Measurements from ENCODE around the gene DEPP1. TPM values are rescaled to one million over a fixed set of nuclear protein-coding genes. Genes with fewer than 3 reads are reported as not detected.

DEPP1 gene
- total and polyA plus RNA-seq, 4 donors = 10.7 to 79.3 (median 33.5) TPM

GRCh38 chr10:44995581-44995913 is 16.9 kb upstream of the DEPP1 start:
- WGBS = 25% methylated on average over 4 of the region's 4 CpGs
- Histone ChIP-seq H3K27me3 (ENCODE audit: control insufficient read depth in 4 of 4, insufficient read depth in 4 of 4, low read length in 3 of 4) (no peaks in the 10 kb centered on the region), H3K4me3 (ENCODE audit: low read depth in 1 of 3, low read length in 3 of 3) (no peak overlapping the region), H3K9ac (ENCODE audit: low read depth in 1 of 2, low read length in 2 of 2) (peak overlapping the region in 1 of 2 donors; percentile 29), H3K4me1 (ENCODE audit: control insufficient read depth in 4 of 4, insufficient read depth in 4 of 4, low read length in 3 of 4) (peaks cover 42 to 88% (median 67%) of the 10 kb centered on the region in 4 donors), H3K36me3 (ENCODE audit: control insufficient read depth in 4 of 4, insufficient read depth in 3 of 4, low read depth in 1 of 4, low read length in 3 of 4) (no peaks in the 10 kb centered on the region), H3K27ac (ENCODE audit: low read depth in 1 of 2, low read length in 2 of 2) (peak overlapping the region; percentile 65 to 94), H3K9me3 (ENCODE audit: control insufficient read depth in 4 of 4, low read length in 3 of 4) (no peaks in the 10 kb centered on the region)
- TF ChIP-seq HNF4G (IDR thresholded peaks at IDR 0.05) (no peak), ZBTB33 (IDR thresholded peaks at IDR 0.05) (no peak), MAX (IDR thresholded peaks at IDR 0.05) (no peak), HNF4A (conservative IDR thresholded peaks at IDR 0.05) (no peak), CTCF (IDR thresholded peaks at IDR 0.05; ENCODE audit: low read depth, low read length, missing input control) (no peak), JUND (IDR thresholded peaks at IDR 0.05) (no peak)
- no peak for DNase-seq (ENCODE audit: low spot score)

- Histone ChIP-seq H3K9me3 (ENCODE audit: control insufficient read depth in 4 of 4, low read length in 3 of 4) (no peaks in the 10 kb centered on the region), H3K4me1 (ENCODE audit: control insufficient read depth in 4 of 4, insufficient read depth in 4 of 4, low read length in 3 of 4) (peaks cover 46 to 91% (median 70%) of the 10 kb centered on the region in 4 donors), H3K27ac (ENCODE audit: low read depth in 1 of 2, low read length in 2 of 2) (peak overlapping the region; percentile 65 to 94), H3K36me3 (ENCODE audit: control insufficient read depth in 4 of 4, insufficient read depth in 3 of 4, low read depth in 1 of 4, low read length in 3 of 4) (no peaks in the 10 kb centered on the region), H3K27me3 (ENCODE audit: control insufficient read depth in 4 of 4, insufficient read depth in 4 of 4, low read length in 3 of 4) (no peaks in the 10 kb centered on the region), H3K9ac (ENCODE audit: low read depth in 1 of 2, low read length in 2 of 2) (peak overlapping the region in 1 of 2 donors; percentile 29), H3K4me3 (ENCODE audit: low read depth in 1 of 3, low read length in 3 of 3) (no peak overlapping the region)
- DNase-seq (ENCODE audit: low spot score) = no peak
- TF ChIP-seq ATF3 (IDR thresholded peaks at IDR 0.05) (no peak), RAD21 (IDR thresholded peaks at IDR 0.05) (no peak), YY1 (IDR thresholded peaks at IDR 0.05) (no peak), GABPA (IDR thresholded peaks at IDR 0.05 in 1 of 2, conservative IDR thresholded peaks at IDR 0.05 in 1 of 2) (no peak)
- WGBS = 73% methylated on average over 9 of the region's 9 CpGs
These were observed 16.3 kb upstream of the DEPP1 start for GRCh38 chr10:44994752-44995530.

- Histone ChIP-seq H3K27ac (ENCODE audit: low read depth in 1 of 2, low read length in 2 of 2) (peak overlapping the region in 1 of 2 donors; percentile 65), H3K9ac (ENCODE audit: low read depth in 1 of 2, low read length in 2 of 2) (no peak overlapping the region), H3K27me3 (ENCODE audit: control insufficient read depth in 4 of 4, insufficient read depth in 4 of 4, low read length in 3 of 4) (no peaks in the 10 kb centered on the region), H3K9me3 (ENCODE audit: control insufficient read depth in 4 of 4, low read length in 3 of 4) (no peaks in the 10 kb centered on the region), H3K36me3 (ENCODE audit: control insufficient read depth in 4 of 4, insufficient read depth in 3 of 4, low read depth in 1 of 4, low read length in 3 of 4) (no peaks in the 10 kb centered on the region), H3K4me1 (ENCODE audit: control insufficient read depth in 4 of 4, insufficient read depth in 4 of 4, low read length in 3 of 4) (peaks cover 54 to 90% (median 67%) of the 10 kb centered on the region in 4 donors), H3K4me3 (ENCODE audit: low read depth in 1 of 3, low read length in 3 of 3) (no peak overlapping the region)
- TF ChIP-seq FOXA1 (IDR thresholded peaks at IDR 0.05) = no peak
- no peak for TF ChIP-seq CTCF (IDR thresholded peaks at IDR 0.05; ENCODE audit: low read depth, low read length, missing input control)
- TF ChIP-seq NR2F2 (IDR thresholded peaks at IDR 0.05) = peak; percentile 9
- TF ChIP-seq RXRA (IDR thresholded peaks at IDR 0.05) = no peak
- TF ChIP-seq HNF4G (IDR thresholded peaks at IDR 0.05) = no peak
- TF ChIP-seq YY1 (IDR thresholded peaks at IDR 0.05) = no peak
- 89% methylated on average over 11 of the region's 11 CpGs for WGBS
- DNase-seq (ENCODE audit: low spot score) = no peak
These were observed 15.5 kb upstream of the DEPP1 start for GRCh38 chr10:44993922-44994751.
